Measurements from ENCODE around the gene CHST12. TPM values are rescaled to one million over a fixed set of nuclear protein-coding genes. Genes with fewer than 3 reads are reported as not detected.
A peak's percentile ranks its signal among the peaks of the same experiment; 100 is the strongest.

The CHST12 gene
- polyA plus RNA-seq, 3 donors, result 7.7 to 13.6 (median 11.8) TPM

GRCh38 chr7:2483494-2483893 lies 80.1 kb downstream of the CHST12 start:
- no peak for DNase-seq (ENCODE audit: extremely low read depth in 1 of 11, low read depth in 9 of 11, low spot score in 4 of 11)

DNA sequence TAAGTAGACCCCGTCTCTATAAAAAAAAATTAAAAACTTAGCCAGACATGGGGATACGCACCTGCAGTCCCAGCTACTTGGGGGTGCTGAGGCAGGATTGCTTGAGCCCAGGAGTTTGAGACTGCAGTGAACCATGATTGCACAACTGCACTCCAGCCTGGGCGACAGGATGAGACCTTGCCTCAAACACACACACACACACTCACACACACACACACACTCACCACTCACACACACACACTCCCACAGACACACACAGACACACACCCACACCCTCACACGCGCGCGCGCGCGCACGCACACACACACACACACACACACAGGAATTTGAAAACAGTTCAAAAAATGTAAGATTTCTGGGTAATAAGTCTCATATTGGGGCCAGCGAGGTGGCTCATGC lies 81.5 kb downstream of the CHST12 start:
- DNase-seq (ENCODE audit: extremely low read depth in 1 of 11, low read depth in 9 of 11, low spot score in 4 of 11), result no peak

GRCh38 chr7:2487586-2488271 lies 84.3 kb downstream of the CHST12 start:
- DNase-seq (ENCODE audit: extremely low read depth in 1 of 11, low read depth in 9 of 11, low spot score in 4 of 11), result peak in 1 of 11 donors; percentile 49

DNA sequence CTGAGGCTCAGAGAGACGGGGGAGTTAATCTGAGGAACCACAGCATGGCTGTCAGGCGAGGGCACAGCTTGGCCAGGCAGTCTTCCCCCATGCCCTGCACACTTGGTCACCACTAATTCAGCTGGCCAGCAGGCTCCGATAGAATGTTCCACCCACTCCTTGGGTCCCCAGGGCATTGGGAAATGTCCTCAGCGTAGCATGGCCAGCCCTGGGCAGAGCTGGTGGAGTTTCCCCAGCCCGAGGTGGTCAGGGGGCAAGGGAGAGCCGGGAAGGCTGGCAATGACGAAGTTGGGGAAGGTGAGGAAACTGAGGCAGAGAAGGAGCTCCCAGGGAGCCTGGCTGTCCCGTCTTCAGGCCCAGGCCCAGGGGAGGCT lies 84.8 kb downstream of the CHST12 start:
- no peak for DNase-seq (ENCODE audit: extremely low read depth in 1 of 11, low read depth in 9 of 11, low spot score in 4 of 11)

- DNase-seq (ENCODE audit: extremely low read depth in 1 of 11, low read depth in 9 of 11, low spot score in 4 of 11), result no peak
These were observed 85.3 kb downstream of the CHST12 start for GRCh38 chr7:2488681-2489080.

GRCh38 chr7:2490181-2490651 lies 86.8 kb downstream of the CHST12 start:
- DNase-seq (ENCODE audit: extremely low read depth in 1 of 11, low read depth in 9 of 11, low spot score in 4 of 11), result no peak

DNA sequence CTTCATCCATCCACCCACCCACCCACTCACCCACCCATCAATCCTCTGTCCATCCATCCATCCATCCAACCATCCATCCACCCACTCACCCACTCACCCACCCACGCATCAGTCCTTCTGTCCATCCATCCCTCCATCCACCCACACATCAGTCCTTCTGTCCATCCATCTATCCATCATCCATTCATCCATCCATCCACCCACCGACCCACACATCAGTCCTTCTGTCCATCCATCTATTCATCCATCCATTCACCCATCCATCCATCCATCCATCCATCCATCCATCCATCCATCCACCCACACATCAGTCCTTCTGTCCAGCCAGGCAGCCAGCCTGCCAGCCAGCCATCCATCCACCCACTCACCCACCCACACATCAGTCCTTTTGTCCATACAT lies 88.6 kb downstream of the CHST12 start:
- no peak for DNase-seq (ENCODE audit: extremely low read depth in 1 of 11, low read depth in 9 of 11, low spot score in 4 of 11)

DNA sequence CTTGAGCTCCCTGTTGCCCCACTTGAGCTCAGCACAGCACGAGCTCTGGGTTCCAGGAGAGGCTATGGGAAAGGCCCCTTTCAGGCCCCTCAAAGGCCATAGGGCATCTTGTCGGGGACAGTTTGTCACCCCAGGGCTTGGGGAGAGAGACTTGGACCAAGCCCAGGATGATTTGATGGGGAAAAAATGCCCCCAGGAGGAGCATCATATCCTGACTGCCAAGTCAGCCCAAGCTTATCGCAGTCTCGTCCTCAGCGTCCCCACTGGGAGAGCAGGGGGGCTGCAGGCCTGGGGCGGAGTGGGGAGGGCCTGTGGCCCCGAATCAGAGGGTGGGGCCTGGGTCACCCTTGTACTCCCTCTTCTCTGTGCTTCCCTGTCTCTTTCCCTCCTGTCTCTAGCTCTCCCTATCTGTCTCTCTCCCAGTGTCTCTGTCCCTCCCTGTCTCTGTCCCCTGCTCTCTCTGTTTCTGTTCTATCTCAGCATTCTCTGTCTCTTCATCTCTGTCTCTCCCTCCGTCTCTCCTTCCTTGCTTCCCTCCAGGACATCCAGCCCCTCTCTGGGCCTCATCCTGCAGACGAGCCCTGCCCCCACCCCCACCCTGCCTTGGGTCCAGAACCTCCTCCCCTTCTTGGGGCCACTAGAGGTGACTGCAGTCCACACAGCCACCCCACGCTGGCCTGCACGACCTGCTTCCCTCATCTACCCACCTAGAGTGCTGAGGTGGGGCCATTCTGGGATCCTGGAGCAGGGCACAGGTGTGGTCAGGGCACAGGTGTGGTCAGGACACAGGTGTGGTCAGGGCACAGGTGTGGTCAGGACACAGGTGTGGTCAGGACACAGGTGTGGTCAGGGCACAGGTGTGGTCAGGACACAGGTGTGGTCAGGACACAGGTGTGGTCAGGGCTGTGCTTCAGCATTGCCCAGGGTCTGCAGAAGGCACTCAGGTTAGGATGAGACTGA lies 90.1 kb downstream of the CHST12 start:
- DNase-seq (ENCODE audit: extremely low read depth in 1 of 11, low read depth in 9 of 11, low spot score in 4 of 11), result no peak

DNA sequence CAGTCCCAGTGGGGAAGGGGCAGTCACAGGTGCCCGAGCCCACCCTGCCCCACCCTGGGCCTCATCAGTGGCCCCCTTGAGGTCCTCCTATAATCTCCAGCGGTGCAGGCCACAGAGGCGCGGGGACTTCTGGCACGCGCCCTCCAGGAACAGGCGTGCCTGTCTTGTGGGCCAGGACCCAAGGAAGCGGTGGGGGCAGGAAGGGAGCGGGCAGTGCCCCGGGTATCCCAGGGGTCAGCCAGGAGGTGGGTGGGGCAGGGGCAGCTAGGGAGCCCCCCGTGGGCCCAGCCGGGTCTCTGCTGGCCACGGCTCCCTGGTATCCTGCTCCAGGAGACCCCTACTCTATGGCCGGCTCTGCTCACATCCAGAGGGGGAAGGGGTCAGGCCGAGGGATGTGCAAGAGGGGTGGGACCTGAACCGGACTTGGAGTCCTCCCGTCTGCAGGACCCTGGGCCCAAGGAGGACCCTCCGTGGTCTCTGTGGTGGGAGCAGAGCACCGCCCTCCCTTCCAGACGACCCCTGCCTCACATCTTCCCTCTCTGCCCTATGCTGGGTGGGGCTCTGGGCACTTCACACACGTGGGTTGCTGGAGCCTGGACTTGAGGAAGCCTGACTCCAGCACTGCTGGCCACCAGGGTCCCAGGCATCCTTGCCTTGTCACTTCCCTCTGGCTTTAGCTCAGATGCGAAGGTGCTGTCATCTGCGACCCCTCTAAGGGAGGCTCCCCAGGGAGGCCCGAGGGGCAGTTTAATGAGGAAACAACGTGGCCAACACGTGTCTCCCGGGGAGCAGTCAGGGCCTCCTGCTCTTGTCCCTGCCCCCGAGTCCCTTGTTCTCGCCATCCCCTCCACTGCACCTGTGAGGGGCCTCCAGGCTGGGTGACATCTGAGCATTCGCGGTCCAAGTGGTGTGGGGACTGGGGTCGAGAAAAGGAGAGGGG lies 91.0 kb downstream of the CHST12 start:
- DNase-seq (ENCODE audit: extremely low read depth in 1 of 11, low read depth in 9 of 11, low spot score in 4 of 11), result no peak

- peak in 5 of 11 donors; percentile 60 to 81 (median 65) for DNase-seq (ENCODE audit: extremely low read depth in 1 of 11, low read depth in 9 of 11, low spot score in 4 of 11)
These were observed 92.2 kb downstream of the CHST12 start for GRCh38 chr7:2495418-2496299.

DNA sequence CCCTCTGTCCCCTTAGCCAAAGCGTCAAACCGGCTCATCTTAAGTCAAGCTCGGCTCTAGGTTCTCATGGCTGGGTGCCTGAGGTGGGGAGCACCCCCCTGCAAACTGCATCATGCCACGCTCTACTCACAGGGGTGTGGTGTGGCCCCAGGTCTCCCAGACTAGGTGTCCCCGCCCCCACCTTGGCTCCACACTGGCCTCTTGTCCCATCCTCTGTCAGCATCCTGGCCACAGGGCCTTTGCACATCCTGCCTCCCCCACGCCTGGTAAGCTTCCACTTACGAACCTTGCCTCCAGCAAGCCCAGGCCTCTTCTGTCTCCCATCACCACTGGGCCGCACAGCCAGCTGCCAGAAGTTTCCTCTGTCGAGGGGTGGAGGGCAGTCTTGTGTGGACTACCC lies 93.0 kb downstream of the CHST12 start:
- no peak for DNase-seq (ENCODE audit: extremely low read depth in 1 of 11, low read depth in 9 of 11, low spot score in 4 of 11)

GRCh38 chr7:2497065-2497464 lies 93.7 kb downstream of the CHST12 start:
- no peak for DNase-seq (ENCODE audit: extremely low read depth in 1 of 11, low read depth in 9 of 11, low spot score in 4 of 11)

DNA sequence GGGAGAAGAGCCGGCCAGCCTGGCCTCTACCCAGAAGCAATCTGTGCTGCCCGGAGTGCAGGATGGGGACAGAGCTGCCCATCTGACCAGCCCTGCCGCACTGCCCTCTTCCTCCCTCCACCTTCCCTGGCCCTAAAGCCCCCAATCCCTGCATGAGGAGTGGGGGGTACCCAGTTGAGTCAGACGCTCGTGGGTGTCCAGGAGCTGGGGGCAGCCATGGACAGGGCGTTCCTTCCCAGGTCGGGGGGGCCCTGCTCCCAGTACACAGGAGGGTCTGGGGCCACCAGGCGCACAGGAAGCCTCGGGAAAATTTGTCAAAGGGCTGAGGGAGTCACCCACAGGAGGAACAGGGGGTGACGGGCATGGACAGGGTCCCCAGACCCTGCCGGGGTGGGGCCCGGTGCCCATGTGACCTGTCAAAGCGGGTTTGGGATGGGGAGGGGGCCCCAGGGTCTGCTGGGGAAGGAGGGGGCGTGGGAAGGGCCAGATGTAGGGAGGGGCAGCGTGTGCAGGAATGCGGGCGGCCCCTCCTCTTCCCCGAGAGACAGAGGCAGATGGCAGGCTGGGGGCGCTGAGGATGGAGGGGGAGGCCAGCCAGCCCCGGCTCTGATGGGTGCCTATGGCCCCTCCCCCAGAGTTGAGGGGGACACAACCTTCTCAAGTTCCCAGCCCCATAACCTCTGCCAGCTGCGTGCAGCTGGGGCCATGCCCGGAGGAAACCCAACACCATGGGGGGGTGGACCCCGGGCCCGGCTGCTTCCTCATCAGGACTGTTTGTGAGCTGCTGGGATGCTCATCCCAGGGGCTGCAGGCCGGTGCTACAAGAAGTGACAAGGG lies 94.3 kb downstream of the CHST12 start:
- DNase-seq (ENCODE audit: extremely low read depth in 1 of 11, low read depth in 9 of 11, low spot score in 4 of 11), result peak in 1 of 11 donors; percentile 73

Data from renal cortex interstitium (tissue), 11 donors.